HG03571 (cell line): ENCODE measurements around the gene C10orf90.
"Not testable (repeated sequence)": the region's sequence is repeated elsewhere in the genome, so short reads cannot be mapped to it uniquely, and the experiment has no call there.

ENCODE experiments used
- ATAC-seq: cut with Tn5 transposase; IDR thresholded peaks from one replicate; pipeline ENCODE4 v1.9.1; 2021; ENCODE audit not compliant: unreplicated experiment

The C10orf90 gene

DNA sequence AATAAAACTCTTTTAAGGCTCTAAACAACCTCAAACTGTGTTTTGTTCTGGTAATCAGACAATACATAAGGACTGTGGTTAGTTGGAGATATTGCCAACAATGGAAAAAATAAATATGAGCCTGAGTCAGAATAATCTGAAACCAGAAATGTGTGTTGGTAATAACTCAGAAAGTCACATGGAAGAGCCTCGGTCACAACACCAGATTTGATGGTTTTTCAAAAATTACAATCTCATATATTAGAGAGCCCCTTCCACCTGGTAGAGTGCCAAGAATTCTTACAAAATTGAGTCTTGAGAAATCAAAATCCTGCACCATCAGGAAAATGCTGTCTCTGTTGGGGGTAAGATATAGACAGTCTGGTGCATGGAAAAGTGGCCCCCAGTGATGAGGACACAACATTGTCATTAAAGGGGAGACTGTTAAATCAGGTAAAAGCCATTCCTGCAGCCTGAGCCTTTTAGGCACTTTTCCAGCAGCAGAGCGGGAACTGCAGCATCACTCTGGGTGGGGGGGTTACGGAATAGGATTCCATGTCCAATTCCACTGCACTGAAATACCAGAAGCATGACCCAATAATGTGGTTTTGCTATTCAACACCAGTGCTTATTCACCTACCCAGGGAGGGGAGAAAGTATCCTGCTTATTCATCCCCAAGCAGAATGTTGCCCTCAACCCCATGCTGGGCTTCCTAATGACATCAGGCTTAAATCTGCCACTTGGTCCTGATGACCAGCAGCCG is 272.7 kb downstream of the C10orf90 start:
- ATAC-seq, result no peak

DNA sequence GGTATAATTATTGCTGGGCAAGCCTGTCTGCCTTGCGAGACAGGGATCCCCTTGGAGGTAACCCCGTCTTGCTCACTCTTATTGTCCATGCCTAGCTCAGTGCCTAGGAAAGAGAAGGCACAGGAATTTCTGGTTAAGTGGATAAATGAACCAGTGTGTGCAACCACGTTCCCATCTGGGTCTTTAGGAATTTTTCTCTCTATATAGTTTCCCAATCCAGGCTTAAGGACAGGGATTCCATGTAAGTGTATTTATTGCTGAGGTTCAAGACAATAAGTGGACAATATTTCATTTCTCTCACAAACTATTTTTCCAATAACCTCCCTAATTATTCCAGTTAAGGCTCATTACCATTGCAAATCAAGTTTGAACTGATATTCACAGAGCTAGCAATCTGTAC is 273.3 kb downstream of the C10orf90 start:
- no peak for ATAC-seq

DNA sequence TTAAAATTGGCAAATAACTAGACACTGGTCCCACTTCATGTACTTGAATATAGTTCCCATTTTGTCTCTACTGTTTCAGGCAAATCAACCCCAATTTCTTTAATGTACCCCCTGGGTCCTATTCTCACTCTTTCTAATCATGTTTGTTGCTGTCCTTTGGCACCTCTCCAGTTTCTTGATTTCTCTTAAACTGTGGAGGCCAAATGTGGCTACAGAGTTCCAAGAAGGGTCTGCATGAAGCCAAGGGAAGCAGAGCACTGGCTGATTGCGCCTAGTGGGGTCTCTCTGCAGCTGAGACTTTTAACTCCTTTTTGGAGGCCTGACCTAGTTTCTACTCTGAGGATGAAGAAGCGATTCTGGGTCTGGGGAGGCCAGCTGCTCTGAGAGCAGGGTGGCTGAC is 275.5 kb downstream of the C10orf90 start:
- no peak for ATAC-seq

DNA sequence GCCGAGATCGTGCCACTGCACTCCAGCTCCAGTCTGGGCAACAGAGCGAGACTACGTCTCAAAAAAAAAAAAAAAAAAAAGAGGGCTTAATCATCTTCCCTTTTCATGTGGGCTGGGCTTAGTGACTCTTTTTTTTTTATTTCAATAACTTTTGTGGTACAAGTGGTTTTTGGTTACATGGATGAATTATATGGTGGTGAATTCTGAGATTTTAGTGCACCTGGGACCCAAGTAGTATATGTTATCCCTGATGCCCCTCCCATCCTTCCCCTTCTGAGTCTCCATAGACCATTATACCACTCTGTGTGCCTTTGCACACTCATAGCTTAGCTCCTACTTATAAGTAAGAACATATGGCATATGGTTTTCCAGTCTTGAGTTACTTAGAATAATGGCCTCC is 277.4 kb downstream of the C10orf90 start:
- no peak for ATAC-seq

DNA sequence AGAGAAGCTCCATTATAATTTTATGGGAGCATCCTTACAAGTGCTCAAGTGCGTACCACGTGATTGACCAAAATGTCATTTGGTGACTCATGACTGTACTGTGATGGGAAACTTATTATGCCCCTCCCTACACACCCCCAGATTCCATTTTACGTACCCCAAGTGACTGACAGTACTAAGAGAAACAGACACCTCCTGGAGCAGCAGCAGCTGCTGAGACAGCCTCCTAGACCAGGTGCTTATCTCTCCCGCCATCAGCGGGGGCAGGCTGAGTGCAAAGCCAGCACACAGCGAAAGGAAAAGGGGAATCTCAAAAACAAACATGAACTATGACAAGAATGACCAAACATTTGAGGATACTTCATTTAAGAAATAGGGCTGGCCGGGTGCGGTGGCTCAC is 278.0 kb downstream of the C10orf90 start:
- no peak for ATAC-seq

DNA sequence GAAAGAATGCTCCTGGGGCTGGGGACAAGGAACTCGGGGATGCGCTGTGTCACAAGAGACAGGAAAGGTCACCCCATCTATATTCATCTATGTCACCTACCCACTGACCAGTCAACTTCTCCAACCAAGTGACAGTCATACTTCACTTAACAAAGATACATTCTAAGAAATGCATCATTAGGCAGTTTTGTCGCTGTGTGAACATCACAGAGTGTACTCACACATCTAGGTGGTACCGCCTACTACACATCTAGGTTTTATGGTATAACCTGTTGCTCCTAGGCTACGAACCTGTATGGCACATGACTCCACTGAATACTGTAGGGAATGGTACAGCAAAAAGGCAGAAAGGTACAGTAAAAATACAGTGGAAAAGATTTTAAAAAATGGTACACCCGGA is 278.4 kb downstream of the C10orf90 start:
- no peak for ATAC-seq

DNA sequence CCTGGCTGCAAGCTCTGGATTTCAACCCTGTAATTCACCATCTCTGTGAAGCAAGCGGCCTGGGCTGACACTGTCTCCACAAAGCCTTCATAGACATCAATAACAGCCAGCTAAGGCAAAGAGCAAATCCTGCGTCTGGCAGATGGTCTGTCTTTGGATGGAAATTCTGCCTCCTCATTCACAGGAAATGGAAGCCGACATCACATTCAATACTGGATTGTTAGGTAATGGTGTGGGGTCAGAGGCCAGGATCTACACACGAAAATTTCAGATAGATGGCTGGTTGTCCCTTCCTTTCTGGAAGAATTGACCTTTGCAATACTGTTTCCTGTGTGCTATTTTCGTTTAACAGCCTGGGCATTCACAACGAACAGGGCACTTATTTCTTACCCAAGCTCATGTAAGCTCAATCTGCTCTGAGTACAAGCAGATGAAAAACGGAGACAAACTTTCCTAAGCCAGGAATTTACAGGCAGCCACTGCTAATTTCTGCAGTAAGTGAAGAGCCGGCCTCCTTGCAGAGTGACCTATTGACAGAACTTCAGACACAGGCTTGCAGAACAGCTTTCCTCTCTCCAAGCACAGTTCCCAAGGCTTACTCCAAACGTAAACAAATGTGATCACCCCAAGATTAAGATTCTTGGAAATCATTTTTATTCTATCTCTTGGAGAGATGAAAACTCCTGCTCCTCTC is 279.2 kb downstream of the C10orf90 start:
- no peak for ATAC-seq

DNA sequence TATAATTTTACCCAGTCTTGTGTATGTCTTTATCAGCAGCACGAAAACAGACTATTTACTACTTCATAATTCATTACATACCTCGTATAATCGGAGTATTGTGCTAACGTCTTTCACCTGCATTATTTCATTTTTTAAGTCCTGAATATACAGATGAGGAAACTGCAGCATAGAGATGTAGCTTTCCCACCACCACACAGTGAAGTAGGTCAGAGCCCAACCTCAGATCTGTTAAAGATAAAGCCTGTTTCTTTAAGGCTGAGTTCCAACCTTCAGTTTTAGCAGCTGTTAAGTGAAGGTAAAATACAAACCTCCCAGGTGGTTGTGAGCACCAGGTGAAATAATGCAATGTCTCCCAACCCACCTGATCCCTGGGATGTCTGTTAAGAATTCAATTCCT is 280.2 kb downstream of the C10orf90 start:
- ATAC-seq, result no peak

DNA sequence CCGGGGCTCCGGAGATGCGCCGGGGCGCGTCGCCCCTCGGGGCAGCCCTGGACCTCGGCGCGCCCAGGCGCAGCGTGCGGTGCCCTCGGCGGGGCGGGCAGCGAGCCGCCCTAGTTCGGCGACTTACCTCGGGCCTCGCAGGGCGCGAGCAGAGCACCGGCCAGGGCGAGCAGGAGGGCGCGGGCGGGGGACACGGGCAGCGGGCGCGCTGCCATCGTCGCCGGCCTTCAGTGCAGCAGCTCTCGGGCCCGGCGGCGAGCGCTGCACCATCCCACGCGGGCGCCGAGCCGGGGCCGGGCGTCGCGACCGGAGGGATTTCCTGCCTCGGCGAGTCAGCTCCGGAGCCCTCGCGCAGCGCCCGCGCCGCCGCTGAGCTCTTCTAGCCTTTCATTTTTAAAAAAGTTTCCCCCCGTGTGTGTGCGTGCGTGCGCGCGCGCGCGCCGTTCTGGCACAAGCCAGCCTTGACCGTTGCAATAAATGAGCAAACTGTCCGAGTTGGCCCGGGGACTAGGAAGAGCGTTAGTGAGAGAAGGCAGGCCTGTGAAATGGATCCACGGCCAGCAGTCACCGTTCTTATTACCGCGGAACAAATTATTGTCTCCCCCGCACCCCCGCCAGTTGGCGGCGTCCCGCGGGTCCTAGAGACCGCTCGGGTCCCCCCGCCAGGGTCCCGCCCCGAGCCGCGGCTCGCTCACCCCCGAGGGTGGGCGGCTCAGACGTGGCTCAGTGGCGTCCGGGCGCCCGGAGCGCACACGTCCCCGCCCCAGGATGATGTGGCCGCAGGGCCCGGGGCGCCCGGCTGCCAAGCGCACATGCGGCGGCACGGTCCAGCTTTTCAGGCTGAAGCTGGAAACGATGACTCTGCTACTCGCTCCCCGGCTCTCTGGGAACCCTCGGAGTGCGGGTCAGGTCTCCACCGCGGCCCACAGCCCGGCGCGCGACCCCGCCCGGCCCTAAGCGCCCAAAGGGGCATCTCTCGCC is 282.3 kb downstream of the C10orf90 start, which contains the start of gene ADAM12:
Gene ADAM12, minus strand, starts transcription at position 547 of the 981 bp plus-strand sequence. Its CDS starts 332 bp downstream, at position 215.
- ATAC-seq, result no peak

DNA sequence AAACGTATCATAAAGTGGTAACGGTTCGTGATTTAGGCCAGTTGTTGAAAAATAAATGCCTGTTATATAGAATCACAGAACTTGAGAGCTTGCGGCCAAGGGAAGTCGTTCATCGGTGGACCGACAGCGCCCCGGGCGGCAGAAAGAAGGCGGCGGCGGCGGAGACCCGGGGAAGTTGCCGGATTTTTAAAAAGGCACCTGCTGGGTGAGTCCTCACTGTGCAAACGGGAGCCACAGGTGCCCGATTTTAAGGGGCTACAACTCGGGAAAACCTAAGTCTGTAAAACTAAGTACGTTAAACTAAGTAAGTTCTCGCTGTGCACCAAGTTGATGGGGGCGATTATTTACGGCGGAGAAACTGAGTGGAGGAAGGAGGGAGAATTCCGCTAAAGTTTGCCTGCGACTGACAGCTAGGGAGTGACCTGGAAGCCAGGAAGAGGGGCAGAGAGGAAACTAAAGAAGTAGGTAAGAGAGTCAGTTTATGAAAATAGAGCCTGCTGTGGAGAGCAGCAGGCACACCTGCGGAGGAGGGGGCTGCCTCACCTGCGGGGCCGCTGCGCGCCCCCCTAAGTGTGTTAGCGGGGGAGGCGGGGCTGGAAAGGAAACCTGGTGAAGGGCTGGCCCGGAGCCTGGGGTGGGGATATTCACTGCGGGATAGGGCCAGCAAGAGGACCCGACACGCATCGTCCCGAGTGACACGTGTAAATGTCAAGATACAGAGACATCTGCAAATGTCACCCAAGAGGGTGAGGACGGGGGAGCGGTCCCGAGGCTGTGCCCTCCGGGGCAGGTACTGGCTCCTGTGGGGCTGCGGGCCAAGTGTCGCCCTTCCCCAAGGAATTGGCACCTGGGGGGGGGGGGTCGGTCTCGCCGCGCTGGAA is 283.2 kb downstream of the C10orf90 start:
- no peak for ATAC-seq

DNA sequence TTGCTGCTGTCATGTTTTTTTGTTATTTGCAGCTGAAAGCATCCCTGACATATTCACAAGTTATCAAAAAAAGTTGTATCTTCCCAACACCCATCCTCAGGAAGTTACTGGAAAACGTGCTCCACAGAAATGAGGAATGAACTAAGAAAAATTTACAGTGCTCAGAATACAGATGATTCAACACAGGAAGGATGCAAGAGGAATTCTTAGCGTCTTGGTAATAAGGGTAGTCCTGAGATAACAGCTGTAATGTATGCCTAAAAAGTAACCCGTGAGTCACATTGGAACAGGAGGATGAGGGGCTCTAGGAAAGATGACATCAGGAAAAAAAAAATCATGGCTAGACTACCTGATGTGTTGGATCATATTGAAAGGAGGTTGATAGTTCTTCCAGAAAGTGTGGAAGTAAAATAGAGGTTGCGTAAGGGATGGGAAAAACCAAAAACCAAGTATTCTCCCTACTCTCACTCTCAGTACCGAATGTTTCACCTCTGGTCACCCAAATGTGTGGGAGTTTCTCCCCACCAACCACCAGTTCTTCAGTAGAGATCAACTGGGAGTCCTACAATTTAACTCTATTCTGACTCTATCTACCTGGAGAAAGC is 286.1 kb downstream of the C10orf90 start:
- no peak for ATAC-seq

DNA sequence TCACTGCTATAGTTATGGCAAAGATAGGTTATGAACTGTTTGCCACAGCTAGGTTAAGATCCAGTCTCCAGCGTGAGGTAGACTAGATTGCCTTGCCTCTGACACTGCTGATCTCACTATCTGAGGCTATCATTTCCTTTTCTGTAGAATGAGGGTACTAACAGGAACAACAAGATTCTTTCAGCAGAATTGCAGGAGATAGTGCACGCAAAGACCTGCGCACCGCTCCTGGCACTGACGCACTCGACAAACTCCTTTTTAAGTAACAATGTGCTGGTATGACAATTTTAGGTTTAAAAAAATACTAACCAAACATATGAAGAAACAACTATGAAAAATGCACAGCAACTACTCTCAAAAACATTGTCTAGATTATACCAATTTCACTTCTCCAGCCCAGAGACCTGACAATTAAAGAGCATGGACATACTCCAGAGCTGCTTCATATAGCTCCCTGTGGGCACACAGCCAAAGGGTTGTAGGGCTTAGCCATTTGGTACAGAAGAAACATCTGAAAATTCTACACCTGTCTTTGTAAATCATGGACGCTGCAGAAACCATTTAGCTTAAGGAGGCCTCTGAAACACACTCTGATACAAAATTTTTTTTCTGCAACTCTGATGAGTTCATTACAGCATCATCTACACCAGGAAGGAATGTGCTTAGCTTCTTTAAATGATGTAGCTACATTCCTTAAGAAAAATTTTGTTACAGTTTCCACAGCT is 290.0 kb downstream of the C10orf90 start:
- no peak for ATAC-seq

DNA sequence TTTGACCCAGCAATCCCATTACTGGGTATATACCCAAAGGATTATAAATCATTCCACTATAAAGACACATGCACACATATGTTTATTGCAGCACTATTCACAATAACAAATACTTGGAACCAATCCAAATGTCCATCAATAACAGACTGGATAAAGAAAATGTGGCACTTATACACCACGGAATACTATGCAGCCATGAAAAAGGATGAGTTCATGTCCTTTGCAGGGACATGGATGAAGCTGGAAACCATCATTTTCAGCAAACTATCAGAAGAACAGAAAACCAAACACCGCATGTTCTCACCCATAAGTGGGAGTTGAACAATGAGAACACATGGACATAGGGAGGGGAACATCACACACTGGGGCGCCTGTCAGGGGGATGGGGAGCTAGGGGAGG is 291.3 kb downstream of the C10orf90 start:
- ATAC-seq, result not testable (repeated sequence)

DNA sequence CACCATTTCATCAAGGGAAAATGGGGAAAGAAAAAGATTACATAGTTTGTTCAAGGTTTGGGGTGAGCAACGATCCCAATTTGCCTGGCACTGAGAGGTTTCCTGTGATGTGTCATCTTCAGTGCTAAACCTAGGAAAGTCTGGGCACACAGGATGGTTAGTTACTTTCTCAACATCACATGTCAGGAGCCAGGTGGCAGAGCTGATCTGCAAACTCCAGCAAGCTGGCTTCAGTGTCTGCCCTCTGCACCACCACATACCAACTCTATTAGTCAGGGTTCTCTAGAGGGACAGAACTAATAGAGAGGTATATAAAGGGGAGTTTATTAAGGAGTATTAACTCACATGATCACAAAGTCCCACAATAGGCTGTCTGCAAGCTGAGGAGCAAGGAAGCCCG is 293.5 kb downstream of the C10orf90 start:
- ATAC-seq, result no peak

DNA sequence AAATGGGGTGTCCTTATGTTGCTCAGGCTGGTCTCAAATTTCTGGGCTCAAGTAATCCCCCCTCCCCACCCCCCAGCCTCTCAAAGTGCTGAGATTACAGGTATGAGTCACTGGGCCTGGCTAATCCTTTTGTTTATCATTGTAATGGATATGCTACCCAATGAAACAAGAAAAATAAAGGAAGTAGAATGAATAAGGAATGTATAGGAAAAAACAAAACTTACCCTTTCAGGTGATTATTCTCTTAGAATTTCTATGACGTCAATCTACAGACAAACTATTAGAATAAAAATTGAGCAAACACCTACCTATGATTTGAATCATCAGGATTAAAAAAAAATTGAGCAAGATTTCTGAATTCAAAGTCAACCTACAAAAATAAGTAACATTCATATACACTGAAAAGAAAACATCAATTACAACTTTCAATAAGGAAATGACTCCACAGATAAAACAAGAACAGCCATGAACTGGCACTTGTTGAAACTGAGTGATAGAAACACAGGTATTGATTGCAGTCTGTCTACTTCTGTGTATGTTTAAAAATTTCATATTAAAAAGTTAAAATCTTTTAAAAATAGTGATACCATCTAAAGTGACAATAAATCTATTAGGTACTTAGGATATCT is 294.5 kb downstream of the C10orf90 start:
- no peak for ATAC-seq

DNA sequence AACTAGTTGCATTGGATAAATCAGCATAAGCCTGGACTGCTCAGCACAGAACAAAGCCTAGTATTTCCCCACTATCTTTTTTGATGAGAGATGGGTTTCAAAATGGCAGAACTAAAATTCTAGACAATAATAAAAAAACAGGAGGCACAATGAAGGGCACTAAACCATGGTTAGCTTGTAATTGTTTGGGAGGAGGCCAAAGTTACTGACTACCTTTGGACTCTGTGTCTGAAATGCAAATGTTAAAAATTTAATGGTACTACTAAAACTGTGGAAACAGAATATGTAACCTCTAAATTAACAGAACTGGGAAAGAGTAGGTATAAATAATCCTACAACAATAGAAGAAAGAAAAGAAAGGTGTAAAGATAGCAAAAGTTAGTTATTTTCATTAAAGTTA is 295.2 kb downstream of the C10orf90 start:
- no peak for ATAC-seq
